ENCODE measurements around the gene EFEMP1.

Gene EFEMP1, protein sequence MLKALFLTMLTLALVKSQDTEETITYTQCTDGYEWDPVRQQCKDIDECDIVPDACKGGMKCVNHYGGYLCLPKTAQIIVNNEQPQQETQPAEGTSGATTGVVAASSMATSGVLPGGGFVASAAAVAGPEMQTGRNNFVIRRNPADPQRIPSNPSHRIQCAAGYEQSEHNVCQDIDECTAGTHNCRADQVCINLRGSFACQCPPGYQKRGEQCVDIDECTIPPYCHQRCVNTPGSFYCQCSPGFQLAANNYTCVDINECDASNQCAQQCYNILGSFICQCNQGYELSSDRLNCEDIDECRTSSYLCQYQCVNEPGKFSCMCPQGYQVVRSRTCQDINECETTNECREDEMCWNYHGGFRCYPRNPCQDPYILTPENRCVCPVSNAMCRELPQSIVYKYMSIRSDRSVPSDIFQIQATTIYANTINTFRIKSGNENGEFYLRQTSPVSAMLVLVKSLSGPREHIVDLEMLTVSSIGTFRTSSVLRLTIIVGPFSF

DNA sequence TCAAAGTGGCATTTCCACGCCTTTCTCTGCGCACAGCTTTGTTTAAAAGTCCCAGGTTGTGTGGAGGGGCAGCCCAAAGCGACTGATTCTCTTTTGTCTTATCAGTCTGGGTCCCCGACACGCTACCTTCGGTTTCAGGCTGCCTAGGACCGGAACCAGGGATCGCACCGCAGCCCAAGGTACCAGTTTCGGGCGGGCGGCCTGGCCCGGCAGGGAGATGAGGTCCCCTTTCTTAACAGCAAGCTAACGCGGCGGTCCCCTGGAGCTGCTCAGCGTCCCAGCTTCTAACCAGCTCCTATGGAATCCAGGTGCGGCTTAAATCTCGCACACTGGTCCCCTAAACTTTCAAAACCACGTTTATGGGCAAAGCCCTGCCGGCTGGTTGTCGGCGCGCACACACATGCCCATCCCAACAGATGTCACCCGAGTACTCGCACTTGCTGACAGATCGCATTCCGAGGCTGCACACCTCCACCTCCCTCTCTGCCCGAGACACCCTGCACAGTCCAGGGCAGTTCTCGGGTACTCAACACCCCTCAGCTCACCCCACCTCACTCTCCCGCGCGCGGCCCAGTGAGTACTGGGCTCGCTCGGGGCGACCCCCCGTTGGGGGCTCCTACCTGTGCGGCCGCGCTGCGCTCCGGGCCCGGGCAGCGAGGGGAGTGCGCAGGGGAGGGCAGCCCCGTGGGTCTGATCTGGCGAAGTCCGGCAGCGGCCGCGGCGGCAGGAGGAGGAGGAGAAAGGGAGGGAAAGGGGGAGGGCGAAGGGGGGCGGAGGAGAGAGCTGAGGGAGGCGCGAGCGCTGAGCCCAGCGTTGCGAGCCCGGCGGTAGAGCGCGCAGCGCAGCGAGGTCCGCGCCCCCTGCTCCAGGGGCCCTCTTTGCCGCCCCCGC is at the start of gene EFEMP1:
EFEMP1 (minus strand) TSS at position 692 of the 891 bp plus-strand sequence. CDS start 1,342 bp downstream, outside the sequence.
- in situ Hi-C loops (cut with HindIII; ENCODE audit: low sequenced_read_pairs): no loop called here

DNA sequence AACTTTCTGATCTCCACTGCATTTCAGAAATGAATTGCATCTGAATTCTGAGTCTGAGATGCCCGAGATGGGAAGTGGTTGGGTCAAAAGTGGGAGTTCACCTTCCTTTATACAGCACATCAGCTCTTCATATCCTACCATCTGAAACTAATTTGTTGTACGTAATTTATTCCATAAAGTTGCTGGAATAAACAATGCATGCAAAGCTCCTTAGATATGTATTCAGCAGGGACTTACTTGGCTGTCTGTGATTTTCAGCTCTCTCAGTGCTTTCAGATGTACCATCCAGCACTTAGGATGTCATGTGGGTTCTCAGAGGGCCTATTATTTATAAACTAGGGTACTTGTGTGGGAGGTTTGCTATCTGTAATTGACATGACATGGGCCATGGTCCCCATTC is 46.9 kb upstream of the EFEMP1 start:
- in situ Hi-C loops (cut with HindIII; ENCODE audit: low sequenced_read_pairs): no loop called here

DNA sequence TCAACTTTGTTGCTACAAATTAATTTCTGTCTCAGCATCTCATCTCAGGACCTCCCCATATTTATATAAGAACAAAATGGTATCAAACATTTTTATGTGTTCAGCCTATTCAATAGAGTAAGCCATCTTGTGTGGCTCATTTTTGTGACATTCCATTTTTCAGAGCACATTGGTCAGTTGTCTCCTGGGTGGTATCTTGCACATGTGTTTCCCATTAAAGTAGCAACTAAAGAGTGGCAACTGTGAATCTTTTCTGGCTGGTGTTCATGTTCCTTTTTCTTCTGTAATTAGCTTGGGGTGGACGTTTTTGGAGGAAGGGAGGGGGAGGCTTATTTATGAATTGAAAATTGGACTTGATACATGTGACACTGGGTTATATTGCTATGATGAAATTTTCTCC is 45.4 kb upstream of the EFEMP1 start:
- in situ Hi-C loops (cut with HindIII; ENCODE audit: low sequenced_read_pairs): no loop called here

DNA sequence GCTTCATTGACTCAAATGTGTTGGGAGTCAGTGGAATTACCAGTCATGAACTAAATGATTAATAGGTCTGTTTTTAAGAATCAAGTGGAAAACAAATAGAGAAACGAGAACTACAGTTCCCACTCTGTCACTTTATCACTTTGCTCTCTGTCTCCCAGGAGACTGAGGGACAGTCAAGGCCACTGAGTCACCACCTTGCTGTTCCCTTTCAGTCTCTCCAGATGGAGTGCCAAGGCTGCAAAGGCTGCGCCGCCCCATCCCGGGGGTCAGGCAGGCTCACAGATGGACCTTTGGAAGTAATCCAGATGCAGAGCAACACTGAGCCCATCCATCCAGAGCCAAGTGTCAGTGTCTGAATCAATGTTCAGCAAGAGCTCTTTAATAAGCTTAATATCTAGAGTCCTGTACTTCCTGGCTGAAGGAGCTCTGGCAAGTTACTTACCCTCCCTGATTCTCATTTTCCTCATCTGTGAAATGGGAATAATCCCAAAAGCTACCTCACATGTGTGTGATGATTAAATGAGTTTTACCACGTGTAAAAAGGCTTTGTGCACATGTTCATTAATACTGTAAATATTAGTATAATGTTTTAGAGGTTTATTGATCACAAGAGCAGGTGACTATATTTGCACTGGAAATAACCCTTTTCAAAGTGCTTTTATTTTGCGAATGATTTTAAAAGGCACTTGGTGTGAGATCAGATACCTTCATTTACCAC is 43.0 kb upstream of the EFEMP1 start:
- in situ Hi-C loops (cut with HindIII; ENCODE audit: low sequenced_read_pairs): no loop called here

DNA sequence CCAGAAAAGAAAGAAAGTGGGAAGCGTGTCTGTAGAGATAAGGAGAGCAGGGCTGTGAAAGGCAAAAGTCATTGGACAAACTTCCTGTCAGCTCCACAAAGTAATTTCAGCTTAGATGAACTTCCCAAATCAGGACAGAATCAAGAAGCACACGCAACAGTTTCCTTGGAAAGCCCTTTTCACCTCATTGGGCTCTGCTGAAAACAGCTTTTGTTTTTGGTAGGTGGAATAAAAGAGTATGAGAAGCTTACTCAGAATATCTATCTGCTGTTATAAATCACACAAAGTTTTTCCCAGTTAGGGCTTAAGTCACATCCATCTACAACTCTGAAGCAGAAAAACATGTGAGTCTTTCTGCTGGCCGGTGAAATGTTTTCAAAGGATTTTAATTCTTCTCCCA is 42.4 kb upstream of the EFEMP1 start:
- in situ Hi-C loops (cut with HindIII; ENCODE audit: low sequenced_read_pairs): no loop called here

DNA sequence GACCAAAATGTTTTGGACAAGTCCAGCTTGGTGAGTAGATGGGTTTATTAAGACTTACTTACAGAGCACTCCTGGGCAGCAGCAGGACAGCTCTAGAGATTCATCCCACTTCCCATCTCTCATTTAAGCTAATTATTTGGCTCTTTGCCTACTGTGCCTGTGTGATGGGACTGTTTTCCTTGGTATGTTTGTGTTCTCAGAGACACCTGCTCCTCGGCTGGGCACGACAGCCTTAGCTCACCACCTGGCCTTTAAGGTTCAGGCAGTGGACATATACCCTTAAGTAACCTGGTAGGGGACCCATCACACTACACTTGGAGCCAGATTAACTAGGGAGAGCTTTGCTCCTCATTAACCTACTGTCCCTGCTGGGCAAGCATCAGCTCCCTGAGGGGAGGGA is 41.7 kb upstream of the EFEMP1 start:
- in situ Hi-C loops (cut with HindIII; ENCODE audit: low sequenced_read_pairs): no loop called here

DNA sequence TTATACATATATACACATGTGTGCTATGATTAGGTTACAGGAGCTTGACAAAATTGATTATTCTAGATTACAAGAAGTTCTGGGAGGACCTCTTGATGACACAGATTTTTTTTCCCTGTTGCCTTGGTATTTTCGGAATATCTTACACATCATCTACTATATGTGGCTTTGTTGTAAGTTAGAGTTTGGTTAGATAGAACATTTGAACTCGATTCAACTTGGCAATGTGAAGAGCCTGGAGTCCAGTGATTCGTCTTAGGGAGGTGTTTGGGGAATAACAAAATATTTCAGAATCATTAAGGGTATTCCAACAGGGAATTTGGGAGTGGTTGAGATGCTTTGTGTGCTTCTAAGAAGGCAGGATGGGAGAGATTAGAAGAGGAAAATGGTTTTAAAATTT is 39.3 kb upstream of the EFEMP1 start:
- in situ Hi-C loops (cut with HindIII; ENCODE audit: low sequenced_read_pairs): loop anchor here (5.0 kb wide), 2 partner anchors 34 to 259 kb away; no protein-coding TSS in a partner anchor

DNA sequence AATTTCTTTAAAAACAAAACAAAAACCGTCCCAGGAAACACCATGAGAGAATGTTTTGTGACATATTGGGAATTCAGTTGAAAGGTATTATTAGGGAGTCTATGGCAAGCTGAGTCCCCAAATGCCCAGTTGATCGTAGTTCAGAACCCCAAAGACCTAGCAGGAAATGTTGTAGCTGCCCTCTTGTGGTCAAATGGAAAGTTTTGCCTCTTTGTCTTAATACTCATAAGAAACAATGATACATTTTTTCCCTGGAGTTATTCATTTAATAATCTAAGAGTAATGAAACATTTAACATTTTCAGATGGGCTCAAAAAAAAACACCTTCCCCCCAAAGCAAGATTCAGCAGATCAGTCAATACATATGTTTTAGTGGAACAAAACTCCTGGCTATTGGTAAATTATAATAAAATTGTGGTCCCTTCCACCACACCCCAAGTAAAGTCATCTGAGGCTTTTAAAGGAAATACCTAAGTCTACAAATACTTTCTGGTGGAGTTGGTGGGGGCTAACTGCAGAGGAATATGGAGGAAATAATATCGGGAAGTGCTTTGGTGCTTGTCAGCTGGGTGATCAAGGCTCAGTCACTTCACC is 37.8 kb upstream of the EFEMP1 start:
- in situ Hi-C loops (cut with HindIII; ENCODE audit: low sequenced_read_pairs): loop anchor here (5.0 kb wide), 2 partner anchors 36 to 261 kb away; no protein-coding TSS in a partner anchor

DNA sequence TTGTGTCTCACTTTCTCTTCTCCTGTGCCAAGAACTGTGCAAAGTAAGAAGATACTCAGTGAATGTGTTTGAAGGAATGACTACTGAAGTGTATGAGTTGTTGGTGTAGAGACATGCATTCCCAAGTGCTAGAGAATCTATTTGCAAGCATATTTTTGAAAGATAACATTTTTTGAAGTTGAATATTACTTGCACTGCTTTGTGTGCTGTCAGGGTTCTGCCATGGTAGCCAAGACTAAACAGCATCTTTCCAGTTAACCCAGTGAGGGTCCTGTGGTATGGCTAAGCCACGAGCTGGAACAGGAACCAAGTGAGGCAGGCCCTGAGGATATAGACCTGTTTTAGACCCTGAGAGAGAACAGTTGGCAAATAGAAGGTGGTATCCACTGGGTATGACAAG is 35.2 kb upstream of the EFEMP1 start:
- in situ Hi-C loops (cut with HindIII; ENCODE audit: low sequenced_read_pairs): no loop called here

DNA sequence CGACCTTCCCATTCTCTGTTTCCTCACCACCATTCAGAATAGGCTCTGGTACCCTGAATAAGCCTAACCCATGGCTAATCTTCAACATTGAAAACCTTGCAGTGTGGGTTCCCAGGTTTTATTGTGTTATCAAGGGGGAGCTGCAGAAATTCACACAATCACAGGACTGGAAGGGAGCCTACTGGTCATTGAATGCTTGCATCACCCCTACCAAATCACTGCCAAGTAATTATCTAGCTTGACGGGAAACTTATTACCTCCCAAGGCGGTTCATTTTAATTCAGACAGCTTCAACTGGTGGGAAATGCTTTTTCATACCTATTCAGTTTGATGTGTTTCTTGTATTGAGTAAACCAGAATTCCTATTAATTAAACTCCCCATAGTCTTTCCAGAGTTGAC is 33.6 kb upstream of the EFEMP1 start:
- in situ Hi-C loops (cut with HindIII; ENCODE audit: low sequenced_read_pairs): no loop called here

DNA sequence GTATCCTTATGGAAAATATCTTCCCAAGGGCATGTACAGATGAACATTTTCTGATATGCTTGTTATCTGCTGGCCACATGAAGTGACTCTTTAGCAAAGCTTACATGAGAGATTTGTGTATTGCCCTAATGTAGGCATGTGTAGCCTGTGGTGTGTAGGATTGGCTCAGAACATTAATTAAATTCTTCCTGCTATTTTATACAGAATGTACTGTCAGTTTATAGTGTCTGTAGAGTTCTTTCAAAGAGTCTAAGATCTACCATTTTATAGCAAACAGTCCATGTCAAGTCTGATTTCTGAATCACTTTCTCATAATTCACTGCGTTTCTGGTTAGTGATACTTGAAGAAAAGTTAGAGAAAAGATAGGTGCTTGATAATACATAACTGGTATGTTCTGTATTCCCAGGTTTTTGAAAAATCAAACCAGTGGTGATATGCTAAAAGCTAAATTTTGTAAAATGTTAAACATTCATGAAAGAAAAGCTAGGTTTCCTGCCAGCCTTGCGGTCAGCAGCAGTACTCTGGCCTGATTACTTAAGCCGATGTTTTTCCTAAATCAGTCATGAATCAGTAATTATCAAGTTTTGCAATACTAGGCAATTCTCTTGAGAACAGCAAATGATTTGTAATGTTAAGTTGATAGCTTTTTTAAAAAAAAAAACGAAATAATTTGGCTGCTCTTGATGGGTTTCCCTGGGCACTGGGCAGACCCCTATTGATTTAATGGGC is 30.9 kb upstream of the EFEMP1 start:
- in situ Hi-C loops (cut with HindIII; ENCODE audit: low sequenced_read_pairs): no loop called here

DNA sequence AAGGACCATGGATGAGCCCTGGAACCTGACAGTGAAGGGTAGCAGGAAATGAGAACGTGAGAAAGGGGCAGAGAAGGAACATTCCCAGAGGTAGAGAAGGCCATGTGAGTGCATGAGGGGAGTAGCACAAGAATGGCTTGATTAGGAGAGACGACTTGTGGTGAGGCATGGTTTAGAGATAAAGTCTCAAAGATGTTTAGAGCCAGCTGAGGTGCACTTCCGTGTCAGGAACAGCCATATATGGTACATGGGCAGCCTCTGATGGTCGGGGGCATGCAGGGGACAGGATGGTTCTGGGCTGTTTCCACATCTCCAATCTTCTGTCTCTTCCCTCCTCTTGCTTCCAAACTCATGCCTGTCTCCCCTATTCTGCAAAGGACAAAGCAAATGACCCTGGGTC is 28.8 kb upstream of the EFEMP1 start:
- in situ Hi-C loops (cut with HindIII; ENCODE audit: low sequenced_read_pairs): no loop called here

DNA sequence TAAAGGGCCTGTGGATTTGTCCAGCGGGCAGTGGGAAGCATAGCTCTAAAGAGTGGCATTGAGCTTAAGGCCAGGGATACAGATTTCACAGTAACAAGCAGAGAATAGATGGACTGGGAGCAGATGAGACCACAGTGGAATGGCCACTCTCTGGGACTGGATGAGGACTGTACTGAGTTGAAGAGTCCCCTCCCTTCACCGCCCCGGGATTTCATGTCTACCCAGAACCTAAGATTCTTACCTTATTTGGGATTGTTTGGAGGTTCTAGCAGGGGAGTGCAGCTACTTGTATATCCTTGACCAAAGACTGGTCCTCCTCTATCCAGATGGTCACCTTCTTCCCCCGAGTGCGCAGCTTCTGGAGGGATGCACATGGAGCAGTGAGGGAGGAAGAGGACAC is 28.0 kb upstream of the EFEMP1 start:
- in situ Hi-C loops (cut with HindIII; ENCODE audit: low sequenced_read_pairs): no loop called here

DNA sequence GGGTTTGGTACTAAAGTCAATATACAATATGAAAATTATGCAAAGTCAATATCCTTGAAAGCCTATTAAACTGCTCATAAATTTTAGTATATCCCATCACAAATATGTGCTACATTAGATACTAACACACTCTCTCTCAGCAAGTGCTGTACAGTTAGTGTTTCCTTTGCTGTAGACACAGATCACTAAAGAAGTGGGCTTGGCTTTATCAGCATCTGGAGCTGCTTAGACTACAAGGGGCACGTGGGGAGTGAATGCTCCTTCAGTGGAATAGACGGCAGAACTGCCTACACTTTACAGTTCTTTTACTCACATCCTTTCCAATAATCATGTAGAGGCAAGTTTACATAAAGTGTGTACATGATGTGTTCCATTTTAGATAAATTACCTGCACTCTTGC is 26.0 kb upstream of the EFEMP1 start:
- in situ Hi-C loops (cut with HindIII; ENCODE audit: low sequenced_read_pairs): no loop called here

DNA sequence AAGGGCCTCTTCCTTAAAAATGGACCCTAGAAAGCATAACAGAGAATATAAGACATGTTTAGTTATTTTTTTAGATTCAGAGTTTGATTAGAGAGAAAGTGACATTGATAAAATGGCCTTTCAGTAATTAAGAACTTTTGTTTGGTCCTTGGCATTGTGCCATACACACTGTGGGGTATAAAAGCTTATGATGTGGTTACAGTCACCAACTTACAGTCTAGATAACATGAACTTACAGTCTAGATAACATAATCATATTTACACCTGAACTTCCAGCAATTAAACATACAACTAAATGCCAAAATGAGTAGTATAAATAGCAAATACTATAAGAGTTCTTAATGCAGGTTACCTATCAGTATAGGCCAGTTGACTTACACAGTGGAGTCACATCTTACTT is 25.6 kb upstream of the EFEMP1 start:
- in situ Hi-C loops (cut with HindIII; ENCODE audit: low sequenced_read_pairs): no loop called here

DNA sequence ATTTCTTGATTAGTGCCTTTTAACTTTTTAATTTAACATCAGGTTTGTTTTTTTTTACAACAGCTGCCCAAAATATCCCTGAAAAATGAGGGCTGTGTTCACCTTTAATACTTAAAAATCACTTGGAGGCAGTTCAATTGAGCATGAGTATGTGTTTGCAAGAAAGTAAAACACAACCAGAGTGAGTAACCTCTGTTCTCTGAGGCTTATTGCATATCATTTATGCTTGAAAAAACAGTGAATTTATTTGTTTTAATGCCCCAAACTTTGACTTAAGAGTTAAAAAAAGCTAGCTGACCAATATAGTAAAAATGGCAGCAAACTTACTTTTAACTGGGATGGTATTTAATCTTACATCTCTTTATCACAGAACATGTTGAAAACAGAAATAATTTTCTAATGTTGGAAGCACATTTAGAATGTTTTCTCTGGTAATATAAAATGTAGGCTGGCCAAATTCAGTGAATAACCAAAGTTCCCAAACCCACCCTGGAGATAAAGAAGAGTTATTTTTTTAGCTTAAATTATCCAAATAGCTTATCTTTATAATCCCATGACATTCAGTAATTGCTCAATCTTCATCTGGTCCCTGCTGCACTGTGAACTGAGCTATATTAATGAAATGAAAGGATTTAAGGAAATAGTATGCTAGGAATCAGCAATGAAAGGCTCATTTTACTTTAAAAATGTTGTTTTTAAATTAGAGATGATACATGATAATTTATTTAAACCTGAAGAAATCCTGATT is 24.8 kb upstream of the EFEMP1 start:
- in situ Hi-C loops (cut with HindIII; ENCODE audit: low sequenced_read_pairs): no loop called here

DNA sequence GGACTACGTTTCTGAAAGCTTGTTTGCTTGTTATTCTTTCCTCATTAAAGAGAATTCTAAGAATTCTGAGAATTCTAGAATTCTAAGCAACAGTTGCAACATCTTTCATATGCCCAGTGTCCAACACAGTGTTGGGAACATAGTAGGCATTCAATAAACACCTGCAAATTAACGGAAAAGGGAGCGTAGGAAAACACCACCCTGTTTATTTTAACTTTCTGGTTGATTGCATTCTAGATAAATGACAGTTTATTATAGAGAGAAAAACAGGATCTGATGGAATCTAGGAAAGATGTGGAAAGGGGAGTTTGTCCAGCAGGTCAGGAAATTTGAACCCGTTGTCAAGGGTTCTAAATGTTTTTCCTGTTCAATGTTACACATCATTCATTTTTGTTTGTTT is 24.2 kb upstream of the EFEMP1 start:
- in situ Hi-C loops (cut with HindIII; ENCODE audit: low sequenced_read_pairs): no loop called here

DNA sequence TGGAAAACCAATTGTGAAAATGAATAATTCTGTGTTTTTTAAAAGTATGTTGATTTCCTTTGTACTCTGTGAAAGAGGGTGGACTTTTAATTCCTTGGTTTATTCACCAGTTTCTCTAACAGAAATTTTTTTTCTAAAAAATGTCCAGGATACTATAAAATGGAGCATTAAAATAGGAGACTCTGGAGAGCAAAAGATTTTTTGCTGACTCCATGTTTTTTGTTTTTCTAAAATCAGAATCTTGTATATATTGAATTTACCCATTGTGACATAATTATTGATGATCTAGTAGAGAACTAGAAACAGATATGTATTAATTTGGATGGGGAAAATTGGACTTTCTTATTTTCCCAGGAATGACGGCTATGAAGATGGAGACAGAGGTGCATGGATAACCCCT is 23.2 kb upstream of the EFEMP1 start:
- in situ Hi-C loops (cut with HindIII; ENCODE audit: low sequenced_read_pairs): no loop called here

DNA sequence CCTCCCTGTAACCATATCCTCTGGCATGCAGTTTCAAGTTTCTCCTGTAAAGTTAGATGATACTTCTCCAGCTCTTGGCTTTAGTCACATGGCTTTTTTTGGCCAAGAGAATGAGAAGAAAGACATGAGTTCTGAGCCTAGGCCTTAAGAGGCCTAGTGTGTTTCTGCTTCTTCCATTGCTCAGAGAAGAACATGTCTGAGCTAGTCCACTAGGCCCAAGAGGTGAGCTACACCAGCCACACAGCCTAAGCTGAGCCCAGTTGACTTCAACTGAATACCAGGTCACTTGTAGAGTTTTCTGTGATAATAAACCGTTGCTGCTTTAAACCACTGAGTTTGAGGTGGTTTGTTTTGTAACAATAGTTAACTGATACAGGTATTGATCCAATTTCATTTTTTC is 19.9 kb upstream of the EFEMP1 start:
- in situ Hi-C loops (cut with HindIII; ENCODE audit: low sequenced_read_pairs): no loop called here
